GM12891 (cell line): ENCODE results near the gene CLK3.

Experiments used
- POLR2A ChIP-seq: IDR thresholded peaks from 2 replicates; pipeline ENCODE4 v1.6.1; 2011; ENCODE audit warnings: low read depth, low read length, control low read depth
- TAF1 ChIP-seq: IDR thresholded peaks from 2 replicates; pipeline ENCODE4 v1.6.1; 2011; ENCODE audit warnings: low read depth, low read length, control low read depth

DNA sequence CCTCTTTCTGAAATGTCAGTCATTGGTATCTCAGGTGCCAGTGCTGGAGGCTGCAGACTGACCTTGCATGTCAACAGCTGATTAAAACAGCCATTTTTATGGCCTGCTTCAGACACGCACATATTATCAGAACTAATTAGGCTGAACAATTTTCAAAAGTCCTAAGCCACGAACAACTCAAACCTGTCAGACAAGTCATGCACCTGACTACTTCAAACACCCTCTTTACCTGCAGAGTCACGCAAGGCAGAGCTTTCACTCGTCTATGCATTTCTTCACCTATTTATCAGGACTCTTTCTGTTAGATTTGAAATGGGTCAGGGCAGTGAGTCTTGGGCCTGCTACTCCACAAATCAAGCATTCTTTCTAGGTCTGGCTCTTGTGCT is 26.7 kb downstream of the CLK3 start:
- no peak for TF ChIP-seq TAF1
- no peak for TF ChIP-seq POLR2A
